Measurements from ENCODE around the gene CDS2. TPM values are rescaled to one million over a fixed set of nuclear protein-coding genes. Genes with fewer than 3 reads are reported as not detected.

The CDS2 gene
- total RNA-seq (2022) = 26.3 and 26.8 TPM in 2 replicates
- Bru-seq, nascent RNA = percentile 66 among the genes with signal in this experiment
- percentile 86 among the genes with signal in this experiment for BruChase-seq, experiment 1, labeled RNA remaining after a 6-hour chase
- percentile 75 among the genes with signal in this experiment for BruChase-seq, experiment 2, labeled RNA remaining after a 2-hour chase
- long read RNA-seq, full-length matches to known transcripts = 41 of 51 reads
- long read RNA-seq, partial matches to known transcripts = 0 of 51 reads
- long read RNA-seq, other reads (novel, unspliced or antisense) = 10 of 51 reads

- ChIA-PET CTCF (interaction anchor here (0.5 to 6.1 kb wide), 46 partner anchors 8 to 1276 kb away, joined by 3 to 162 read pairs (median 4); no protein-coding TSS in a partner anchor), POLR2A (interaction anchor here (0.6 to 3.0 kb wide), 23 partner anchors 12 to 525 kb away, joined by 3 to 56 read pairs (median 4); no protein-coding TSS in a partner anchor)
- Mint-ChIP-seq H3K36me3 (ENCODE audit: insufficient read depth, unreplicated experiment) (no peaks in the 10 kb centered on the region), H3K4me1 (ENCODE audit: insufficient read depth, unreplicated experiment) (peaks cover 30% of the 10 kb centered on the region), H3K27me3 (ENCODE audit: insufficient read depth, unreplicated experiment) (no peaks in the 10 kb centered on the region), H3K9me3 (ENCODE audit: unreplicated experiment) (no peaks in the 10 kb centered on the region), H3K27ac (ENCODE audit: low read depth, unreplicated experiment) (peak within 1 kb of the TSS; percentile 36), H3K4me3 (ENCODE audit: unreplicated experiment) (peak within 1 kb of the TSS; percentile 76)
- TF ChIP-seq CTCF (IDR thresholded peaks at IDR 0.05; ENCODE audit: unreplicated experiment) = peak; percentile 65
- intact Hi-C loops (cut with micrococcal nuclease) = loop anchor here (1.0 kb wide), 3 partner anchors 66 to 322 kb away; no protein-coding TSS in a partner anchor
- peak; percentile 98 for DNase-seq (ENCODE audit: unreplicated experiment)
- BruUV-seq (replicated peaks) = no TSS peak
Observed at GRCh38 chr20:5126512-5127203, at the start of gene CDS2. Gene CDS2 (plus strand): TSS chr20:5127008. CDS start chr20:5127093, 85 bp downstream.

- POLR2A ChIA-PET = no interaction called here
- H3K4me3 Mint-ChIP-seq (ENCODE audit: unreplicated experiment) = no peak overlapping the region
- BruUV-seq (replicated peaks) = no TSS peak
- no peak for TF ChIP-seq CTCF (IDR thresholded peaks at IDR 0.05; ENCODE audit: unreplicated experiment)
- H3K27me3 Mint-ChIP-seq (ENCODE audit: insufficient read depth, unreplicated experiment) = no peaks in the 10 kb centered on the region
- H3K4me1 Mint-ChIP-seq (ENCODE audit: insufficient read depth, unreplicated experiment) = peaks cover 17% of the 10 kb centered on the region
- H3K36me3 Mint-ChIP-seq (ENCODE audit: insufficient read depth, unreplicated experiment) = no peaks in the 10 kb centered on the region
- CTCF ChIA-PET = interaction anchor here (1.5 kb wide), 1 partner anchor 21 kb away, joined by 5 read pairs; no protein-coding TSS in a partner anchor
- H3K9me3 Mint-ChIP-seq (ENCODE audit: unreplicated experiment) = no peaks in the 10 kb centered on the region
- no peak overlapping the region for H3K27ac Mint-ChIP-seq (ENCODE audit: low read depth, unreplicated experiment)
- no peak for DNase-seq (ENCODE audit: unreplicated experiment)
- intact Hi-C loops (cut with micrococcal nuclease) = no loop called here
Observed at GRCh38 chr20:5077761-5078387, 48.9 kb upstream of the CDS2 start.

GRCh38 chr20:5078399-5078958 lies 48.3 kb upstream of the CDS2 start:
- no peak overlapping the region for H3K27ac Mint-ChIP-seq (ENCODE audit: low read depth, unreplicated experiment)
- peaks cover 11% of the 10 kb centered on the region for H3K4me1 Mint-ChIP-seq (ENCODE audit: insufficient read depth, unreplicated experiment)
- no peak for DNase-seq (ENCODE audit: unreplicated experiment)
- POLR2A ChIA-PET = no interaction called here
- intact Hi-C loops (cut with micrococcal nuclease) = no loop called here
- no peak for TF ChIP-seq CTCF (IDR thresholded peaks at IDR 0.05; ENCODE audit: unreplicated experiment)
- no peaks in the 10 kb centered on the region for H3K27me3 Mint-ChIP-seq (ENCODE audit: insufficient read depth, unreplicated experiment)
- no peak overlapping the region for H3K4me3 Mint-ChIP-seq (ENCODE audit: unreplicated experiment)
- H3K36me3 Mint-ChIP-seq (ENCODE audit: insufficient read depth, unreplicated experiment) = no peaks in the 10 kb centered on the region
- H3K9me3 Mint-ChIP-seq (ENCODE audit: unreplicated experiment) = no peaks in the 10 kb centered on the region
- no TSS peak for BruUV-seq (replicated peaks)
- CTCF ChIA-PET = interaction anchor here (1.1 kb wide), 1 partner anchor 9 kb away, joined by 5 read pairs; no protein-coding TSS in a partner anchor

All from MCF 10A (cell line).